Lower leg skin (tissue), 4 donors: ENCODE results near the gene NAE1. TPM values are rescaled to one million over a fixed set of nuclear protein-coding genes. Genes with fewer than 3 reads are reported as not detected.

Source experiments
- DNase-seq, 2 donors: peaks; one replicate each; pipeline ENCODE4 v3.0.0-alpha.2; 2019; ENCODE audit warnings: low spot score in 2 of 2
- H3K4me3 ChIP-seq: fragments of 200-600 bp; sonication (generic); 2 replicates; pipeline ENCODE4 v1.5.1; 2017; ENCODE audit warnings: mild to moderate bottlenecking, low read depth; ENCODE audit not compliant: poor library complexity, severe bottlenecking
- CTCF ChIP-seq, 3 donors: fragments of 450-650 bp; IDR thresholded peaks; one replicate each; pipeline ENCODE4 v1.5.1; 2016; ENCODE audit warnings: antibody characterized with exemption in 3 of 3, mild to moderate bottlenecking in 3 of 3, moderate library complexity in 2 of 3
- POLR2A ChIP-seq, 2 donors: fragments of 450-650 bp; IDR thresholded peaks; one replicate each; pipeline ENCODE4 v1.6.1; 2016 to 2017; ENCODE audit warnings: antibody characterized with exemption in 2 of 2, mild to moderate bottlenecking in 1 of 2, moderate library complexity in 1 of 2
- WGBS, 2 donors: methylation state at CpG; one replicate each; pipeline ENCODE4 v1.1.5; 2018; 5-methylcytosine and 5-hydroxymethylcytosine counted together
- intact Hi-C: fragments of 100-400 bp; cut with DNase I; formaldehyde crosslinking; loops from one replicate; pipeline ENCODE4 v1.15.0; 2023; ENCODE audit warnings: low total_unique reads
- total RNA-seq, 4 donors: library from RNA; depleted of rRNA; stranded (reverse); fragments of >200 nt; gene quantifications; one replicate each; pipeline ENCODE4 v1.1.0, GENCODE V29; 2016

NAE1 gene
- total RNA-seq, 4 donors from 2014 or later: 36.9 to 49.1 (median 41.3) TPM

GRCh38 chr16:66774981-66775380 lies 55.8 kb downstream of the NAE1 start:
- intact Hi-C loops: no loop called here
- no peak for DNase-seq
- WGBS, 2 donors: 65 to 82% methylated on average over 2 of the region's 2 CpGs
- TF ChIP-seq CTCF (IDR thresholded peaks at IDR 0.05) (no peak), POLR2A (IDR thresholded peaks at IDR 0.05) (no peak)
- no peak overlapping the region for H3K4me3 ChIP-seq

GRCh38 chr16:66758086-66758485 lies 72.7 kb downstream of the NAE1 start:
- intact Hi-C loops: no loop called here
- TF ChIP-seq POLR2A (IDR thresholded peaks at IDR 0.05) (no peak), CTCF (IDR thresholded peaks at IDR 0.05) (no peak)
- DNase-seq: no peak
- H3K4me3 ChIP-seq: no peak overlapping the region

DNA sequence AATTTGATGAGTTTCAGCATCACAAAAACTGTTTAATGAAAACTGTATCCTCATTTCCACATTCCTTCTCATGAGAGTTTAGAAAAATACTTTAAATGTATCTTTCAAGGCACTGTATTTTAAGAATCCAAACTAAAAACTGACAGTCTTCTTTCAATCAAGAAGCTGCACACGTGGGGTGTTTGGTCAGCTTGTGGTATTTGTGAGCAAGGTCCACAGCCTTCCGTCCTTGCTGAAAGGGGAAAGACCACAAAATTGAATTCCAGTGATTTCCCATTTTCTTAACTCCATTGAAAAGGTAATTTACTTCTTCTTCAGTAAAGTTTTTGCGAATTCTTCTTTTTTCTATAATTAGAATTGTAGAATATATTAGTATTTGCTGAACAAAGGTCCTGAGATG lies 76.0 kb downstream of the NAE1 start:
- no peak for TF ChIP-seq POLR2A (IDR thresholded peaks at IDR 0.05)
- no peak for TF ChIP-seq CTCF (IDR thresholded peaks at IDR 0.05)
- DNase-seq: no peak
- WGBS, 2 donors: 77 to 78% methylated on average over 3 of the region's 3 CpGs
- intact Hi-C loops: no loop called here
- no peak overlapping the region for H3K4me3 ChIP-seq

DNA sequence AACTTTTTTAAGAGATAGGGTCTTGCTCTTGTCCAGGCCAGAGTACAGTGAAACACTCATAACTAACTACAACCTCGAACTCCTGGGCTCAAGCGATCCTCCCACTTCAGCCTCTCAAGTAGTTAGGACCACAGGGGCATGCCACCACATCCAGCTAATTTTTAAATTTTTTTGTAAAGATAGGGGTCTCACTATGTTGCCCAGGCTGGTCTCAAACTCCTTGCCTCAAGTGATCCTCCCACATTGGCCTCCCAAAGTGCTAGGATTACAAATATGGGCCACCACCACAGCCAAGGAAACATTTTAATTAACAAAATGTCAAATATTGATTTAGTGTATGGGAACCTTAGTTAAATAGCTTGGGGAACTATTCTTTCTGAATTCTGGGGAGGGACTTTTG lies 76.6 kb downstream of the NAE1 start:
- TF ChIP-seq CTCF (IDR thresholded peaks at IDR 0.05) (no peak), POLR2A (IDR thresholded peaks at IDR 0.05) (no peak)
- no peak for DNase-seq
- intact Hi-C loops: no loop called here

GRCh38 chr16:66752958-66753357 lies 77.8 kb downstream of the NAE1 start:
- intact Hi-C loops: no loop called here
- H3K4me3 ChIP-seq: no peak overlapping the region
- WGBS, 2 donors: 96 to 97% methylated on average over 2 of the region's 2 CpGs
- no peak for DNase-seq
- TF ChIP-seq CTCF (IDR thresholded peaks at IDR 0.05): no peak
- TF ChIP-seq POLR2A (IDR thresholded peaks at IDR 0.05): no peak

More for the DNA sequence above, 76.6 kb downstream of the NAE1 start:
- no peak overlapping the region for H3K4me3 ChIP-seq
- 96 to 97% methylated on average over 2 of the region's 2 CpGs for WGBS, 2 donors

Other genes with a start within 250 kb of the NAE1 start
- gene CMTM3, start 226.3 kb downstream of the NAE1 start, total RNA-seq: 10 to 100 TPM in 2 of 4 donors, 1 to 10 TPM in 2; 7.9 to 15.9 (median 10.0) TPM
- 10 to 100 TPM; 11.1 to 30.2 (median 22.5) TPM for gene CMTM4, start 134.2 kb downstream of the NAE1 start, total RNA-seq
- 100 to 1,000 TPM in 2 of 4 donors, 10 to 100 TPM in 2; 59.3 to 194 (median 111) TPM for gene DYNC1LI2, start 79.4 kb downstream of the NAE1 start, total RNA-seq
- under 1 TPM in 1 of 4 donors, not detected in 3; 0.19 TPM for gene TERB1, start 29.4 kb downstream of the NAE1 start, total RNA-seq
- gene CA7, start 13.4 kb upstream of the NAE1 start, total RNA-seq: not detected
- 1 to 10 TPM; 3.2 to 8.8 (median 7.2) TPM for gene PDP2, start 49.5 kb upstream of the NAE1 start, total RNA-seq
- gene CDH16, start 87.9 kb upstream of the NAE1 start, total RNA-seq: under 1 TPM in 2 of 4 donors, not detected in 2; 0.10 to 0.58 TPM
- 10 to 100 TPM in 2 of 4 donors, 1 to 10 TPM in 2; 5.9 to 34.3 (median 17.4) TPM for gene RRAD, start 94.6 kb upstream of the NAE1 start, total RNA-seq
- gene CIAO2B, start 103.4 kb upstream of the NAE1 start, total RNA-seq: 10 to 100 TPM; 39.3 to 60.3 (median 55.4) TPM
- 10 to 100 TPM; 37.4 to 90.2 (median 50.2) TPM for gene CES2, start 104.5 kb upstream of the NAE1 start, total RNA-seq
- 1 to 10 TPM in 3 of 4 donors, under 1 TPM in 1; 0.59 to 1.3 (median 1.2) TPM for gene CES3, start 130.3 kb upstream of the NAE1 start, total RNA-seq
- gene CES4A, start 157.6 kb upstream of the NAE1 start, total RNA-seq: 10 to 100 TPM; 43.6 to 95.8 (median 75.9) TPM
- 10 to 100 TPM; 42.4 to 76.3 (median 48.2) TPM for gene CBFB, start 198.2 kb upstream of the NAE1 start, total RNA-seq